ENCODE measurements around the gene CCDC27.

DNA sequence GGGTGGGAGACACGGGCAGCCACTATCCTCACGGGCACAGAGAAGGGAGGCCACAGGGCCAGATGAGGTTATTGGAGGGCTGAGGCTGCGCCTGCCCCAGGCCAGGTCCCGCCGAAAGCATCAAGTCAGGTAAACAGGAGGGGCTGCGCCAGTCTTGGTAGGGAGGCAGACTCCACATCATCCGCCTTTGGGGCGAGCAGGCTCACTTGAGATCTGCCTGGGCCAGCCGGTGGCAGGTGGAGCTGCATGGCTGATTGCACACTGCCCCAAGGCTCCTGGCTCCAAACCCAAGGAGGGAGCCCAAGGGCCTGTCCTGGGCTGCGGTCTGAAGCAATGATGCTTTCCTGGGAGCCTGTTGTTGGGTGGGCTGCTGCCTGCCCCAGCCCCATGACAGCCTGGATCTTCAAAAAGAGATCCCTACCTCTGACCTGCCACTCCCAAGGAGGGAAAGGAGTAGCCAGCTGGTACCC is 24.9 kb downstream of the CCDC27 start:
- TF ChIP-seq POLR2A (IDR thresholded peaks at IDR 0.05) = no peak
- TF ChIP-seq, protein P1, sequence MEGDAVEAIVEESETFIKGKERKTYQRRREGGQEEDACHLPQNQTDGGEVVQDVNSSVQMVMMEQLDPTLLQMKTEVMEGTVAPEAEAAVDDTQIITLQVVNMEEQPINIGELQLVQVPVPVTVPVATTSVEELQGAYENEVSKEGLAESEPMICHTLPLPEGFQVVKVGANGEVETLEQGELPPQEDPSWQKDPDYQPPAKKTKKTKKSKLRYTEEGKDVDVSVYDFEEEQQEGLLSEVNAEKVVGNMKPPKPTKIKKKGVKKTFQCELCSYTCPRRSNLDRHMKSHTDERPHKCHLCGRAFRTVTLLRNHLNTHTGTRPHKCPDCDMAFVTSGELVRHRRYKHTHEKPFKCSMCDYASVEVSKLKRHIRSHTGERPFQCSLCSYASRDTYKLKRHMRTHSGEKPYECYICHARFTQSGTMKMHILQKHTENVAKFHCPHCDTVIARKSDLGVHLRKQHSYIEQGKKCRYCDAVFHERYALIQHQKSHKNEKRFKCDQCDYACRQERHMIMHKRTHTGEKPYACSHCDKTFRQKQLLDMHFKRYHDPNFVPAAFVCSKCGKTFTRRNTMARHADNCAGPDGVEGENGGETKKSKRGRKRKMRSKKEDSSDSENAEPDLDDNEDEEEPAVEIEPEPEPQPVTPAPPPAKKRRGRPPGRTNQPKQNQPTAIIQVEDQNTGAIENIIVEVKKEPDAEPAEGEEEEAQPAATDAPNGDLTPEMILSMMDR (IDR thresholded peaks at IDR 0.05) = no peak
